ENCODE measurements around the gene NAV2. TPM values are rescaled to one million over a fixed set of nuclear protein-coding genes. Genes with fewer than 3 reads are reported as not detected.
"Not testable (repeated sequence)": the region's sequence is repeated elsewhere in the genome, so short reads cannot be mapped to it uniquely, and the experiment has no call there.

The NAV2 gene
- total RNA-seq, 2 donors from 2014 or later: 21.3 to 45.3 TPM

- no peak for DNase-seq
- TF ChIP-seq CTCF (IDR thresholded peaks at IDR 0.05): no peak
- Histone ChIP-seq H3K9me3 (no peaks in the 10 kb centered on the region), H3K27me3 (no peaks in the 10 kb centered on the region), H3K4me3 (no peak overlapping the region), H3K27ac (no peak overlapping the region), H3K9ac (ENCODE audit: low read depth in 2 of 2, low read length in 2 of 2) (no peak overlapping the region), H3K36me3 (no peaks in the 10 kb centered on the region), H3K4me1 (no peaks in the 10 kb centered on the region)
- intact Hi-C loops (cut with DNase I): no loop called here
Measured at GRCh38 chr11:20005747-20006146, 293.1 kb downstream of the NAV2 start.

- H3K9ac ChIP-seq (ENCODE audit: low read depth in 2 of 2, low read length in 2 of 2); H3K27me3 ChIP-seq; DNase-seq; H3K9me3 ChIP-seq; H3K27ac ChIP-seq; intact Hi-C loops (cut with DNase I); H3K4me3 ChIP-seq; H3K36me3 ChIP-seq; H3K4me1 ChIP-seq: not testable (repeated sequence)
Measured at GRCh38 chr11:20006618-20007017, 294.0 kb downstream of the NAV2 start.

GRCh38 chr11:20007386-20007785 is 294.7 kb downstream of the NAV2 start:
- DNase-seq: no peak
- H3K27ac ChIP-seq: no peak overlapping the region

GRCh38 chr11:20008190-20008870 is 295.7 kb downstream of the NAV2 start:
- DNase-seq: no peak
- H3K27ac ChIP-seq: no peak overlapping the region
- peaks cover 4% of the 10 kb centered on the region for H3K4me1 ChIP-seq
- no peak for TF ChIP-seq CTCF (IDR thresholded peaks at IDR 0.05)
- intact Hi-C loops (cut with DNase I): no loop called here
- no peak overlapping the region for H3K9ac ChIP-seq (ENCODE audit: low read depth in 2 of 2, low read length in 2 of 2)
- no peaks in the 10 kb centered on the region for H3K9me3 ChIP-seq
- no peak overlapping the region for H3K4me3 ChIP-seq
- H3K27me3 ChIP-seq: no peaks in the 10 kb centered on the region
- no peaks in the 10 kb centered on the region for H3K36me3 ChIP-seq

More at GRCh38 chr11:20007386-20007785, 294.7 kb downstream of the NAV2 start:
- intact Hi-C loops (cut with DNase I): no loop called here
- Histone ChIP-seq H3K9ac (ENCODE audit: low read depth in 2 of 2, low read length in 2 of 2) (no peak overlapping the region), H3K4me1 (no peaks in the 10 kb centered on the region), H3K36me3 (no peaks in the 10 kb centered on the region), H3K9me3 (no peaks in the 10 kb centered on the region), H3K27me3 (no peaks in the 10 kb centered on the region), H3K4me3 (no peak overlapping the region)
- no peak for TF ChIP-seq CTCF (IDR thresholded peaks at IDR 0.05)

- H3K36me3 ChIP-seq: no peaks in the 10 kb centered on the region
- no peak overlapping the region for H3K9ac ChIP-seq (ENCODE audit: low read depth in 2 of 2, low read length in 2 of 2)
- TF ChIP-seq CTCF (IDR thresholded peaks at IDR 0.05): no peak
- no peak overlapping the region for H3K27ac ChIP-seq
- intact Hi-C loops (cut with DNase I): no loop called here
- DNase-seq: no peak
- no peak overlapping the region for H3K4me3 ChIP-seq
- H3K9me3 ChIP-seq: no peaks in the 10 kb centered on the region
- H3K27me3 ChIP-seq: no peaks in the 10 kb centered on the region
- peaks cover 4% of the 10 kb centered on the region for H3K4me1 ChIP-seq
Measured at GRCh38 chr11:20008871-20009644, 296.4 kb downstream of the NAV2 start.

All from colonic mucosa (tissue), 4 donors.